HG03045 (cell line): ENCODE results near the gene MGAT5B.
"Not testable (repeated sequence)": the region's sequence is repeated elsewhere in the genome, so short reads cannot be mapped to it uniquely, and the experiment has no call there.

ENCODE experiments used
- ATAC-seq: cut with Tn5 transposase; IDR thresholded peaks from one replicate; pipeline ENCODE4 v1.9.1; 2021; ENCODE audit warnings: mild to moderate bottlenecking, moderate library complexity; ENCODE audit not compliant: unreplicated experiment

Gene MGAT5B

DNA sequence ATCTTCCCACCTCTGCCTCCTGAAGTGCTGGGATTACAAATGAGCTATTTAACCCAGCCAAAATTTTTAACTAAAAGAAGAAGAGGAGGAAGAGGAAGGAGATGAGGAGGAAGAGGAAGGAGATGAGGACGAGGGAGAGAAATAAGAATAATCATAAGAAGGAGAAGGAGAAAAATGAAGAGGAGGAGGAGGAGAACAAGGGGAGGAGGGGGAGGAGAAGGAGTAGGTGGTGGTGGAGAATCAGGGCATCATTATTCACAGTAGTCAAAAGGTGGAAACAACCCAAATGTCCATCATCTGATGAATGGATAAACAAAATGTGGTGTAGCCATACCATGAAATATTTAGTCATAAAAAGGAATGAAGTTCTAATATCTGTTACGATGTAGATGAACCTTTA lies 21.2 kb upstream of the MGAT5B start:
- no peak for ATAC-seq

DNA sequence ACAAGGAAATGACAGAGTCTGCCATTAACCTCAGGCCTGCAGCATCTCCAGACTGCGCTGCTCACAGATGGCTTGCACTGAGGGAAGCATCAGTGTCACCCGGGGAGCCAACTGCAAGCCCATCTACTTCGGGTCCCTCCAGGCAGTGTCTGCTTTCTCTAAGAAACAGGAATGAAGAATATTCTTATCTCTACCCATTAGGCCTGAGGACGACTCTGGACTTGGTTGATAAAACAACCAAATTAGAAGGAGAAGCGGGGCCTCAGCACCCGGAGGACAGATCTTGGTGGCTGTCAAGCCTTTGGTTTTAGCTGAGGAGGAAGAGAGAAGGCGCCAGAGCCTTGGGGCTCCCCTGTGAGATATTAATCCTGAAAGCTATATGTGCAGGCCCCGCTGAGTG lies 19.5 kb upstream of the MGAT5B start:
- no peak for ATAC-seq

DNA sequence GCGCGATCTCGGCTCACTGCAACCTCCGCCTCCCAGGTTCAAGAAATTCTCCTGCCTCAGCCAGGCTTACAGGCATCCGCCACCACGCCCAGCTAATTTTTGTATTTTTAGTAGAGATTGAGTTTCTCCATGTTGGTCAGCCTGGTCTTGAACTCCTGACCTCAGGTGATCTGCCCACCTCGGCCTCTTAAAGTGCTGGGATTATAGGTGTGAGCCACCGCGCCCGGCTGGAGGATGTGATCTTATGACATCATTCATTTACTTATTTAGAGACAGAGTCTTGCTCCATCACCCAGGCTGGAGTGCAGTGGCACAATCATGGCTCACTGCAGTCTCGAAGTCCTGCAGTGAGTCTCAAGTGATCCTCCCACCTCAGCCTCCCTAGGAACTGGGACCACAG lies 19.0 kb upstream of the MGAT5B start:
- ATAC-seq, result not testable (repeated sequence)

- ATAC-seq, result no peak
Measured at GRCh38 chr17:76852843-76853242, 15.4 kb upstream of the MGAT5B start.

GRCh38 chr17:76855105-76855504 lies 13.1 kb upstream of the MGAT5B start:
- ATAC-seq, result no peak

GRCh38 chr17:76862079-76862478 lies 6.1 kb upstream of the MGAT5B start:
- no peak for ATAC-seq

DNA sequence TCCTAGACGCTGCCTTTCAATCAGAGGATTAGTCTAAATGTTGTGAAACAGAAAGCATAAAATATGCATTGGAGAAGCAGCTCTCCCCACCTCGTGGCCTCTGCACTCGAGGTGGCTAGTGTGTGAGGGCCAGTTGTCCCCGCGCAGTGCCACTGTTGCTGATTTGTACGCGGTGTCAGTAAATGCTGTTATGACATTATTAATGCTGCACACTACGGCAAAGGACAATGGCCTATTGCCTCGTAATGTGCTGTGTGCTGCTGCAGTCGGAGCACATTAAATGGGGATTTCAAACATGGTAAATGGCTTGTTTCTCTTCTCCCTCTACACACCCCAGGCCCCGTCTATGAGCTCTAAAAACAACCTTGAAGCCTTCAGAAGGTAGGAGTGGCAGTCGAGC lies 5.7 kb upstream of the MGAT5B start:
- no peak for ATAC-seq

GRCh38 chr17:76864024-76864423 lies 4.2 kb upstream of the MGAT5B start:
- no peak for ATAC-seq

GRCh38 chr17:76865174-76865573 lies 3.0 kb upstream of the MGAT5B start:
- ATAC-seq, result no peak

DNA sequence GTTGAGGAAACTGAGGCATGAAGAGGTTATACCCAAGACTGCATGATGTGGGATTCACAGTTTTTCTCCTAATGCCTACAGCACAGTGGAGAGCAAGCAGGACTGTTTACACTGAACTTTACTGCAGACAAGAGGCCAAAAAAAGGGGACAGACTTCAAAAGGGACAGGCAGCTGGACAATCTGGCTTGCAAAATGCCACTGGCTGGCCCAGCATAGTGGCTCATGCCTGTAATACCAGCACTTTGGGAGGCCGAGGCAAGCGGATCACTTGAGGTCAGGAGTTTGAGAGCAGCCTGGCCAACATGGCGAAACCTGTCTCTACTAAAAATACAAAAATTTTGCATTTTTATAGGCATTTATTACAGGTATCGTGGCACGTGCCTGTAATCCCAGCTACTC lies 2.0 kb upstream of the MGAT5B start:
- ATAC-seq, result no peak

DNA sequence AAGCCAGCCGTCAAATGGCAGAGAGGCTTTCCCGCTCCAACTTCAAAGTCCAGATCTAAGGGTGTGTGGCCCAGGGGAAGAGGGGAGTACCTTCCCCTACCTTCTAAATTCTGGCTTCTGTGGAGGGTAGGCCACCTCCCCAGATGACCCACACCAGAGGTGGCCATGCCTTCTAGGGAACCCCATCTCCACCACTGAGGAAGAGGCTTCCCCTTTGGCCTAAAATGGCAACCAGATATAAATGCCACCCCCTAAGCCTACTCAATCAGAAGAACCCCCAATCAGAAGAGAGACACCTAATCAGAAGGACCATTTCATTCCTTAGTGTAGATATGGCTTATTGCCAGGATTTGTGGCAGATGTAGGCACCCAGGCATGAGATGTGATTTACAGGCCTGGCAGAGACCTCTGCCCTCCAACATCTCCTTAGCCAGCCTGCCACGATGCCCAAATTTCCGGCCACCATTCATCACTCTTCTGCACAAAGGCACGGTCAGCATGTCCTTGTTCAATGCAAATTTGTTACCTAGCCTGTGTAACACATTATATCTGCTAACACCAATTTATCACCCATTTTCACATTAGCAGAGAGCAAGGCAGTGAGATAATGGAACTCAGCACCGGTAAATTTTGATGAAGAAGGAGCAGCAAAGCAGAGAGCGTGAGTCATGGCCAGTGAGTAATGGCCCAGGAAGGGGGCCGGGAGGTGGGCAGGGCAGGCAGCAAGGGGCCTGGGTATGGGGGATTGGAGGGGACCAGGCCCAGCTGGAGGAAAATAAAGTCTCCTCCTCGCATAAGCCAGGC lies 1.2 kb upstream of the MGAT5B start:
- no peak for ATAC-seq

DNA sequence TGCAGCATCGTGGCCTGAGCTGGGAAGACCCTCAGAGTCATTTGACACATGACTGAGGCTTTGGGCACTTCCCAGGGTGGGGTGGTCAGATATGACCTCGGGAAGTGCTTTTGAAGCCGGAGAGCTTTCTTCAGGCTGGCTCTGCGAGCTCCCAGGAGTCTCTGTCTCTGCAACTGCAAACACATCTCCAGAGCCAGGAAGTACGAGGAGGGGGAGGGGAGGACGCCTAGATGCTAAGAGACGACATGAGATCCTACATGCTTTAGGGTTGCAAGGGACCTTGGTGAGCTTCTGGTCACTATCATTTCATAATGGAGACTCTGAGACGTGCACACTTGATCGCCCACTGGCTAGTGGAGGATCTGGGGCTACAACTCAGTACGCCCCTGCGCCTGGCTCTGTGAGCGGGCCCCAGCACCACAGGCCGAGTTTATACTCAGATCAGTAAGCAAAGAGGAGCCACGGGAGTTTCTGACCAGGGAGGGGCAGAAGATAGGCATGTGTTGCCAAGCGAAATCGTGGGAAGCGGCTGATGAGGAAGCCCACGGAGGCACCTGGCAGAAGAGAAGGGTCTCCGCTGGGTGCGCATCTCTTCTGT lies 527 bp upstream of the MGAT5B start:
- ATAC-seq, result no peak

- ATAC-seq, result no peak
Measured at GRCh38 chr17:76868669-76869495, 678 bp downstream of the MGAT5B start.

GRCh38 chr17:76869496-76870376 lies 1.5 kb downstream of the MGAT5B start:
- ATAC-seq, result no peak

- ATAC-seq, result no peak
Measured at GRCh38 chr17:76870377-76870714, 2.1 kb downstream of the MGAT5B start.

DNA sequence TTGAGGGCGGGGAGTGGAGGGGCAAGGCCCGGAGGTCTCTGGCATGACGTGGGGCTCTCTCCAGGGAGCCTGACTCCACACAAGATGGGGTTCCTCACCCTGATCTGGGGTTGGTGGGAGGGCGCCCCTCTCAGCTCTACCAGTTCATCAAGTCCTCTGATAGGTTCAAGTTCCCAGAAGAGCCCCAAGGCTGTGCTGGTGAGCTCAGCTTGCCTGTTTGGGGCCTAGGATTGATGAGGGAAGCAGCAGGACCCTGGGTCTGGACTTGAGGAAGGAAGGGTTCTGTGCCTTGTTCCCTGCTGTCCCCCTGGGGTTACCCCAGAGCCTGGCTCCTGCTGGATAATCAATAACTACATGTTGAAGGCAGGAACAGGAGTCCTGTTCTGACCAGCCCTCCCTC lies 3.5 kb downstream of the MGAT5B start:
- ATAC-seq, result no peak

- no peak for ATAC-seq
Measured at GRCh38 chr17:76872221-76872873, 4.1 kb downstream of the MGAT5B start.

GRCh38 chr17:76872874-76873221 lies 4.6 kb downstream of the MGAT5B start:
- no peak for ATAC-seq

DNA sequence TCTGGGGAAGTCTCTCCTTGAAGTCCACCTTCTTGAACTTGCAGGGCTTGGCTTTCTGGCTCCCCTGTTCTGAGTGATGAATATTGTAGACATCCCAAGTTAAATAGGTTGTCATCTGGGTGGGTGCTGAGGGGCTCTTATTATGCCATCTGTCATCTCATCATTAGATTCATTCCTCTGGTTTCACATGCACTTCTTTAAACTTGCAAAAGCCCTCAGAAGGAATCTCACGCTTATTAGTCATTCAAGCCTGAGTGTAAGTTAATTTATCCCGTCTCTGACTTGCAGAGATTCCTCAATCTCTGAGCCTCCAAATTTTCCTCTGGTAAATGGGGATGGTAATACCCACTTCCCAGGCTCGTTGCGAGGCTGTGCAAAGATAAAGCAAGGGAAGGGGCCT lies 5.7 kb downstream of the MGAT5B start:
- no peak for ATAC-seq

GRCh38 chr17:76877437-76877836 lies 9.2 kb downstream of the MGAT5B start:
- ATAC-seq, result no peak

- no peak for ATAC-seq
Measured at GRCh38 chr17:76878568-76878967, 10.4 kb downstream of the MGAT5B start.
